K562 (cell line): ENCODE results near the gene TBX6. TPM values are rescaled to one million over a fixed set of nuclear protein-coding genes. Genes with fewer than 3 reads are reported as not detected.

Experiments
- HCFC1 ChIP-seq: IDR thresholded peaks from 2 replicates; pipeline ENCODE4 v1.6.1; 2012; ENCODE audit warnings: low read depth, low read length, improper control_type of control experiment
- HNRNPUL1 ChIP-seq: fragments of 200-400 bp; formaldehyde crosslinking; IDR thresholded peaks from 2 replicates; pipeline ENCODE4 v1.6.1; 2017; ENCODE audit warnings: low read length
- NR1H2 ChIP-seq: sonication (generic); formaldehyde crosslinking; IDR thresholded peaks from 2 replicates; pipeline ENCODE4 v1.4.0; 2020; ENCODE audit warnings: mild to moderate bottlenecking, missing genetic modification reagents
- TCF7 ChIP-seq: sonication (generic); IDR thresholded peaks from 2 replicates; pipeline ENCODE4 v1.6.1; 2016; ENCODE audit warnings: antibody characterized with exemption, borderline replicate concordance
- ZNF184 ChIP-seq: sonication (generic); formaldehyde crosslinking; IDR thresholded peaks from 2 replicates; pipeline ENCODE4 v1.5.0; 2020; ENCODE audit warnings: missing genetic modification reagents
- polyA plus RNA-seq, 8 experiments: library from polyadenylated mRNA; depleted of rRNA in 4 of 8; stranded (reverse) in 5 of 8; unstranded in 3 of 8; fragments of >200 nt; fragmentation: Nextera tagmentation in 2 of 8; fragmentation: Illumina TruSeq in 1 of 8; extraction: Ambion mirVana in 2 of 8; extraction: Trizol in 1 of 8; gene quantifications; 2 replicates each; pipeline versions ENCODE4 v1.2.1 to v1.2.3, GENCODE V29; 2011 to 2014; ENCODE audit warnings: inconsistent platforms in 1 of 8, missing spikeins in 1 of 8
- total RNA-seq, 7 experiments: library from RNA; depleted of rRNA in 6 of 7; stranded (reverse); fragments of >200 nt in 6 of 7; fragmentation: Illumina TruSeq in 2 of 7; extraction: Trizol in 2 of 7; gene quantifications; 2 replicates each; pipeline versions ENCODE4 v1.2.1 to v1.2.3, GENCODE V29; 2011 to 2021; ENCODE audit warnings: low replicate concordance in 1 of 7
- TF ChIP-seq, protein P1 (sequence below), 2 experiments: fragments of 450-650 bp; formaldehyde crosslinking in 1 of 2; IDR thresholded peaks; 2 replicates each; pipeline versions ENCODE4 v1.4.0 to v1.6.1; 2014 to 2020; ENCODE audit warnings: mild to moderate bottlenecking in 2 of 2, borderline replicate concordance in 1 of 2, low read depth in 1 of 2
- TF ChIP-seq, protein P2 (sequence below): fragments of 450-650 bp; IDR thresholded peaks from 2 replicates; pipeline ENCODE4 v1.6.1; 2016; ENCODE audit warnings: mild to moderate bottlenecking, moderate library complexity

Gene TBX6
- total and polyA plus RNA-seq, 9 of the 15 experiments (the other 6 are each of a cell fraction or from before 2014, with no cell fraction given), result 0.07 to 0.58 (median 0.11) TPM; not detected in 2

DNA sequence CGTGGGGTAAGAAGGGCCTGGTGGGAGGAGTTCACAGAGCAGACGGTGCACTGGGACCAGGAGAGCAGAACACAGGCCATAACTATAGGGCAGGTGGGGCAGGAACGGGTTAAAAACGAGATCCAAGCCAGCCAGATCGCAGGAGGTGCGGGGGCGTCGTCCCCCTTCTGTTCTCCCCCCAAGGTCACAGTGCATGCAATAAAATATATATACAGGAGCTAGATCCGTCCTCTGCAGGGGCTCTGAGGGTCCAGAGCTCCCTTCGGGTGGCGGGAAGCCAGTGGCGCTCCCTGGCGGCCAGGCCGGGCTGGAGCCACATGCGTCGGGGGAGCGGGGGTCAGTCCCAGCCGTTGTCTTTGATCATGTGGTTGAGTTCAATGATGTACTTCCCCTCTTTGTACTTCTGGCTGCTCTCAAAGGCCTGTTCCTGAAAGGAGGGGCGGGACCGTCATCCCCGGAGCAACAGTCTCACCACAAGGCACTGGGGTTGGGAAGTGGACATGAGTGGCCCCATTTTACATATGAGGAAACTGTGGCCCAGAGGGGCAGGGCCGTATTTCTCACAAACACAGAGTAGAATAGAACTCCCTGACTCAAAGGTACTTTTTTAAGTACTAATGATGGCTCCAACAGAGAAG, 768 bp upstream of the TBX6 start (continued):
- TF ChIP-seq, protein P1, sequence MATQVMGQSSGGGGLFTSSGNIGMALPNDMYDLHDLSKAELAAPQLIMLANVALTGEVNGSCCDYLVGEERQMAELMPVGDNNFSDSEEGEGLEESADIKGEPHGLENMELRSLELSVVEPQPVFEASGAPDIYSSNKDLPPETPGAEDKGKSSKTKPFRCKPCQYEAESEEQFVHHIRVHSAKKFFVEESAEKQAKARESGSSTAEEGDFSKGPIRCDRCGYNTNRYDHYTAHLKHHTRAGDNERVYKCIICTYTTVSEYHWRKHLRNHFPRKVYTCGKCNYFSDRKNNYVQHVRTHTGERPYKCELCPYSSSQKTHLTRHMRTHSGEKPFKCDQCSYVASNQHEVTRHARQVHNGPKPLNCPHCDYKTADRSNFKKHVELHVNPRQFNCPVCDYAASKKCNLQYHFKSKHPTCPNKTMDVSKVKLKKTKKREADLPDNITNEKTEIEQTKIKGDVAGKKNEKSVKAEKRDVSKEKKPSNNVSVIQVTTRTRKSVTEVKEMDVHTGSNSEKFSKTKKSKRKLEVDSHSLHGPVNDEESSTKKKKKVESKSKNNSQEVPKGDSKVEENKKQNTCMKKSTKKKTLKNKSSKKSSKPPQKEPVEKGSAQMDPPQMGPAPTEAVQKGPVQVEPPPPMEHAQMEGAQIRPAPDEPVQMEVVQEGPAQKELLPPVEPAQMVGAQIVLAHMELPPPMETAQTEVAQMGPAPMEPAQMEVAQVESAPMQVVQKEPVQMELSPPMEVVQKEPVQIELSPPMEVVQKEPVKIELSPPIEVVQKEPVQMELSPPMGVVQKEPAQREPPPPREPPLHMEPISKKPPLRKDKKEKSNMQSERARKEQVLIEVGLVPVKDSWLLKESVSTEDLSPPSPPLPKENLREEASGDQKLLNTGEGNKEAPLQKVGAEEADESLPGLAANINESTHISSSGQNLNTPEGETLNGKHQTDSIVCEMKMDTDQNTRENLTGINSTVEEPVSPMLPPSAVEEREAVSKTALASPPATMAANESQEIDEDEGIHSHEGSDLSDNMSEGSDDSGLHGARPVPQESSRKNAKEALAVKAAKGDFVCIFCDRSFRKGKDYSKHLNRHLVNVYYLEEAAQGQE (IDR thresholded peaks at IDR 0.05; ENCODE audit: borderline replicate concordance), result peak; percentile 69
- TF ChIP-seq, protein P1 (CRISPR knock-in tag; IDR thresholded peaks at IDR 0.05; ENCODE audit: low read depth), result peak; percentile 73; the same call in 1 of the 2 replicates
- TF ChIP-seq HNRNPUL1, result no peak
- TF ChIP-seq HCFC1, result peak; percentile 47
- TF ChIP-seq TCF7, result no peak
- TF ChIP-seq ZNF184, result no peak
- peak; percentile 23; the same call in 1 of the 2 replicates for TF ChIP-seq NR1H2
- TF ChIP-seq, protein P2, sequence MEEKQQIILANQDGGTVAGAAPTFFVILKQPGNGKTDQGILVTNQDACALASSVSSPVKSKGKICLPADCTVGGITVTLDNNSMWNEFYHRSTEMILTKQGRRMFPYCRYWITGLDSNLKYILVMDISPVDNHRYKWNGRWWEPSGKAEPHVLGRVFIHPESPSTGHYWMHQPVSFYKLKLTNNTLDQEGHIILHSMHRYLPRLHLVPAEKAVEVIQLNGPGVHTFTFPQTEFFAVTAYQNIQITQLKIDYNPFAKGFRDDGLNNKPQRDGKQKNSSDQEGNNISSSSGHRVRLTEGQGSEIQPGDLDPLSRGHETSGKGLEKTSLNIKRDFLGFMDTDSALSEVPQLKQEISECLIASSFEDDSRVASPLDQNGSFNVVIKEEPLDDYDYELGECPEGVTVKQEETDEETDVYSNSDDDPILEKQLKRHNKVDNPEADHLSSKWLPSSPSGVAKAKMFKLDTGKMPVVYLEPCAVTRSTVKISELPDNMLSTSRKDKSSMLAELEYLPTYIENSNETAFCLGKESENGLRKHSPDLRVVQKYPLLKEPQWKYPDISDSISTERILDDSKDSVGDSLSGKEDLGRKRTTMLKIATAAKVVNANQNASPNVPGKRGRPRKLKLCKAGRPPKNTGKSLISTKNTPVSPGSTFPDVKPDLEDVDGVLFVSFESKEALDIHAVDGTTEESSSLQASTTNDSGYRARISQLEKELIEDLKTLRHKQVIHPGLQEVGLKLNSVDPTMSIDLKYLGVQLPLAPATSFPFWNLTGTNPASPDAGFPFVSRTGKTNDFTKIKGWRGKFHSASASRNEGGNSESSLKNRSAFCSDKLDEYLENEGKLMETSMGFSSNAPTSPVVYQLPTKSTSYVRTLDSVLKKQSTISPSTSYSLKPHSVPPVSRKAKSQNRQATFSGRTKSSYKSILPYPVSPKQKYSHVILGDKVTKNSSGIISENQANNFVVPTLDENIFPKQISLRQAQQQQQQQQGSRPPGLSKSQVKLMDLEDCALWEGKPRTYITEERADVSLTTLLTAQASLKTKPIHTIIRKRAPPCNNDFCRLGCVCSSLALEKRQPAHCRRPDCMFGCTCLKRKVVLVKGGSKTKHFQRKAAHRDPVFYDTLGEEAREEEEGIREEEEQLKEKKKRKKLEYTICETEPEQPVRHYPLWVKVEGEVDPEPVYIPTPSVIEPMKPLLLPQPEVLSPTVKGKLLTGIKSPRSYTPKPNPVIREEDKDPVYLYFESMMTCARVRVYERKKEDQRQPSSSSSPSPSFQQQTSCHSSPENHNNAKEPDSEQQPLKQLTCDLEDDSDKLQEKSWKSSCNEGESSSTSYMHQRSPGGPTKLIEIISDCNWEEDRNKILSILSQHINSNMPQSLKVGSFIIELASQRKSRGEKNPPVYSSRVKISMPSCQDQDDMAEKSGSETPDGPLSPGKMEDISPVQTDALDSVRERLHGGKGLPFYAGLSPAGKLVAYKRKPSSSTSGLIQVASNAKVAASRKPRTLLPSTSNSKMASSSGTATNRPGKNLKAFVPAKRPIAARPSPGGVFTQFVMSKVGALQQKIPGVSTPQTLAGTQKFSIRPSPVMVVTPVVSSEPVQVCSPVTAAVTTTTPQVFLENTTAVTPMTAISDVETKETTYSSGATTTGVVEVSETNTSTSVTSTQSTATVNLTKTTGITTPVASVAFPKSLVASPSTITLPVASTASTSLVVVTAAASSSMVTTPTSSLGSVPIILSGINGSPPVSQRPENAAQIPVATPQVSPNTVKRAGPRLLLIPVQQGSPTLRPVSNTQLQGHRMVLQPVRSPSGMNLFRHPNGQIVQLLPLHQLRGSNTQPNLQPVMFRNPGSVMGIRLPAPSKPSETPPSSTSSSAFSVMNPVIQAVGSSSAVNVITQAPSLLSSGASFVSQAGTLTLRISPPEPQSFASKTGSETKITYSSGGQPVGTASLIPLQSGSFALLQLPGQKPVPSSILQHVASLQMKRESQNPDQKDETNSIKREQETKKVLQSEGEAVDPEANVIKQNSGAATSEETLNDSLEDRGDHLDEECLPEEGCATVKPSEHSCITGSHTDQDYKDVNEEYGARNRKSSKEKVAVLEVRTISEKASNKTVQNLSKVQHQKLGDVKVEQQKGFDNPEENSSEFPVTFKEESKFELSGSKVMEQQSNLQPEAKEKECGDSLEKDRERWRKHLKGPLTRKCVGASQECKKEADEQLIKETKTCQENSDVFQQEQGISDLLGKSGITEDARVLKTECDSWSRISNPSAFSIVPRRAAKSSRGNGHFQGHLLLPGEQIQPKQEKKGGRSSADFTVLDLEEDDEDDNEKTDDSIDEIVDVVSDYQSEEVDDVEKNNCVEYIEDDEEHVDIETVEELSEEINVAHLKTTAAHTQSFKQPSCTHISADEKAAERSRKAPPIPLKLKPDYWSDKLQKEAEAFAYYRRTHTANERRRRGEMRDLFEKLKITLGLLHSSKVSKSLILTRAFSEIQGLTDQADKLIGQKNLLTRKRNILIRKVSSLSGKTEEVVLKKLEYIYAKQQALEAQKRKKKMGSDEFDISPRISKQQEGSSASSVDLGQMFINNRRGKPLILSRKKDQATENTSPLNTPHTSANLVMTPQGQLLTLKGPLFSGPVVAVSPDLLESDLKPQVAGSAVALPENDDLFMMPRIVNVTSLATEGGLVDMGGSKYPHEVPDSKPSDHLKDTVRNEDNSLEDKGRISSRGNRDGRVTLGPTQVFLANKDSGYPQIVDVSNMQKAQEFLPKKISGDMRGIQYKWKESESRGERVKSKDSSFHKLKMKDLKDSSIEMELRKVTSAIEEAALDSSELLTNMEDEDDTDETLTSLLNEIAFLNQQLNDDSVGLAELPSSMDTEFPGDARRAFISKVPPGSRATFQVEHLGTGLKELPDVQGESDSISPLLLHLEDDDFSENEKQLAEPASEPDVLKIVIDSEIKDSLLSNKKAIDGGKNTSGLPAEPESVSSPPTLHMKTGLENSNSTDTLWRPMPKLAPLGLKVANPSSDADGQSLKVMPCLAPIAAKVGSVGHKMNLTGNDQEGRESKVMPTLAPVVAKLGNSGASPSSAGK, result peak; percentile 92
